Mucosa of stomach (tissue), 1 donor: Measurements from ENCODE around the gene PTPN14.

Experiments used
- H3K27me3 ChIP-seq: one replicate; pipeline ENCODE4 v1.7.0; 2013; ENCODE audit warnings: mild to moderate bottlenecking, low read length; ENCODE audit not compliant: control insufficient read depth, insufficient read depth
- H3K36me3 ChIP-seq: one replicate; pipeline ENCODE4 v1.7.0; 2013; ENCODE audit warnings: low read length; ENCODE audit not compliant: control insufficient read depth, insufficient read depth
- H3K4me1 ChIP-seq: one replicate; pipeline ENCODE4 v1.7.0; 2013; ENCODE audit warnings: mild to moderate bottlenecking, low read length; ENCODE audit not compliant: control insufficient read depth, insufficient read depth
- H3K4me3 ChIP-seq: one replicate; pipeline ENCODE4 v1.7.0; 2013; ENCODE audit warnings: low read length
- H3K9ac ChIP-seq: one replicate; pipeline ENCODE4 v1.7.0; 2013; ENCODE audit warnings: mild to moderate bottlenecking, low read length, moderate library complexity
- H3K9me3 ChIP-seq: one replicate; pipeline ENCODE4 v1.7.0; 2013; ENCODE audit warnings: mild to moderate bottlenecking, low read length, moderate library complexity; ENCODE audit not compliant: control insufficient read depth
- donor health status: Pancreatic carcinoma.

The PTPN14 gene

DNA sequence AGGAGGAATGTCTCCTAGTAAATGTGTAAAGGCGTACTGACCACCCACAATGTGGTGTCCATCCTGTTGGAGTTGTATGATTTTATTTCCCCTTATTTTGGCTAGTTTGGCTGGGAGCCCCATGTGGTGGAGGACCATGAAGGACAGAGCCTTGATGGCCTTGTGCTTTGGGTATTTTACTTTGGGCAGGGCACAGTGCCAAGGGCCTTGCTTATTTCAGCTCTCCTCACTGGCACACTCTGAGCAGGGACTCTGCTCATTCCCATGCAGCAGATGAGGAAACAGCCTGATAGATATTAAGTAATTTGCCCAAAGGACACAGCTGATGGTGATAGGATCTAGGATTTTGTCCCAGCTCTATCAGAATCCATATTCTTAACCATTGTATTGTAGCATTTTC lies 220.2 kb downstream of the PTPN14 start:
- no peaks in the 10 kb centered on the region for H3K27me3 ChIP-seq
- no peaks in the 10 kb centered on the region for H3K36me3 ChIP-seq
- no peaks in the 10 kb centered on the region for H3K9me3 ChIP-seq
- H3K4me1 ChIP-seq: peaks cover 17% of the 10 kb centered on the region
- H3K9ac ChIP-seq: no peak overlapping the region
- no peak overlapping the region for H3K4me3 ChIP-seq

DNA sequence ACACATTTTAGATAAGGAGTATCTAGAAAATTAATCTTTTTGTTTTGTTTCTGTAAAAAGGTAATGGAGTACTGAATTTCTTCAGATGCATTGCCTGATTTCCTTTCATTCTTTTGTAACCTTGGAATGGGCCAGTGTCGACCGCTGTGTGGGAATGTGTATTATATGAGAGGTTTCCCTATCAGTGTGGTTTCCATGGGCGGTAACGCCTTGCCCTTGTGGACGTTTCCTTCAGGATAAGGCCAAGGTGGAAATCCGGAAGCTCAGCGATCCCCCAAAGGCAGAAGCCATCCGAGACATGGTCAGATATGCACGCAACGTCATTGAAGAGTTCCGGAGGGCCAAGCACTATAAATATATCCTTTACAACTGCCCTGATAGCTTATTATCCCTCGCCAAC lies 220.7 kb downstream of the PTPN14 start:
- H3K9ac ChIP-seq: no peak overlapping the region
- H3K27me3 ChIP-seq: no peaks in the 10 kb centered on the region
- H3K4me1 ChIP-seq: peaks cover 17% of the 10 kb centered on the region
- H3K9me3 ChIP-seq: no peaks in the 10 kb centered on the region
- H3K4me3 ChIP-seq: no peak overlapping the region
- H3K36me3 ChIP-seq: no peaks in the 10 kb centered on the region

DNA sequence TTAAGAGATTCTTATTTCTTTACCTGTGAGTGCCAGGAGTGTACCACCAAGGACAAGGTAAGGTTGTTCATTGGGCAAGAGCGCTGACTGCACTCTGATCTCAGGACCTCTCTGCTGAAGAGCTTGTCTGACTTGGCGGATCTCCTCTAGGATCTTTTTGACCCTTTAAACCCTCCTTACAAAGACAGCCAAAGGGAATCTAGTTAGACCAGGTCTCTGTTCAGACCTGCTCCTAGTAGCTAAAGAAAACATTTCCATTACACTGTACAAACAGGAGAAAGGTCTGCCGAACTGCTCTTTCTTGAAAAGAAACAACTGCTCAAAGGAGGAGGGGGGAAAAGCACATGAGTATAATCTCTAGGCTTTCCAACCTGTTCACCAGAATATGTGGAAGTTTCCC lies 221.2 kb downstream of the PTPN14 start:
- no peaks in the 10 kb centered on the region for H3K36me3 ChIP-seq
- H3K9ac ChIP-seq: no peak overlapping the region
- H3K4me3 ChIP-seq: no peak overlapping the region
- H3K27me3 ChIP-seq: no peaks in the 10 kb centered on the region
- H3K9me3 ChIP-seq: no peaks in the 10 kb centered on the region
- peaks cover 17% of the 10 kb centered on the region for H3K4me1 ChIP-seq

DNA sequence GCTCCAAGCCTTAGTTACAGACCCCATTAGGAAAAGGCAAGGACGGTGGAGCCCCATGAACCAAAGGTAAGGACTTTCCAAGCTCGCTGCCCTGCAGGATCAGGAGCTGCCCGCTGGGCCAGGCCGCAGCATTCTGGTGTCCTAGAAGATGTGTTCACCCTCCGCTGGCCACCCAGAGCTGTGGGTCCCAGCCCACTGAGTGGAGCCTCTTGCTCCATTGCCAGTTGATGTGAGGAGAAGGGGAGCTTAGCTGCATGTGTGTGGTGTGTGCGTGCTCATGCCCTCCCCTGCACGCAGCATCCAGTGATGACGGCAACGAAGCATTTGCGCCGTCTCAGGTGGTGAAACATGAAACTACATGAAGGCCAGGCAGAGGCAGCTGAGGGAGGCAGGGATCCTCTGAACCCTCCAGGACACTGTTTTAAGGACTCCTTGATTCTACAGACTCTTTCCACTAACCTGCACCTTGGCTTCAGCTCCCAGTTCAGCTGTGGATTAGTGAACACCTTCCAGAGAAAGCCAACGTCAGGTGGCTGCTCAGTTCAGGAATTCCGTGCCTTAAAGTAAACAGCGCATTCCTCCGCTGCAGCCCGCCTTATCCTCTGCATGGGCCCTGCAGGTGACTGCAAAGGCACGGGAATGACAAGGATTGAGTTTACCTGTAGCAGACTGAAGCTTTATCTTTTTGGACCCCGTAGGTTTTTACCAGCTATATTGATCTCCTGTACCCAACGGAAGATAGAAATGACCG lies 221.8 kb downstream of the PTPN14 start:
- Histone ChIP-seq H3K9ac (no peak overlapping the region), H3K4me3 (no peak overlapping the region), H3K4me1 (peaks cover 17% of the 10 kb centered on the region), H3K9me3 (no peaks in the 10 kb centered on the region), H3K36me3 (no peaks in the 10 kb centered on the region), H3K27me3 (no peaks in the 10 kb centered on the region)

DNA sequence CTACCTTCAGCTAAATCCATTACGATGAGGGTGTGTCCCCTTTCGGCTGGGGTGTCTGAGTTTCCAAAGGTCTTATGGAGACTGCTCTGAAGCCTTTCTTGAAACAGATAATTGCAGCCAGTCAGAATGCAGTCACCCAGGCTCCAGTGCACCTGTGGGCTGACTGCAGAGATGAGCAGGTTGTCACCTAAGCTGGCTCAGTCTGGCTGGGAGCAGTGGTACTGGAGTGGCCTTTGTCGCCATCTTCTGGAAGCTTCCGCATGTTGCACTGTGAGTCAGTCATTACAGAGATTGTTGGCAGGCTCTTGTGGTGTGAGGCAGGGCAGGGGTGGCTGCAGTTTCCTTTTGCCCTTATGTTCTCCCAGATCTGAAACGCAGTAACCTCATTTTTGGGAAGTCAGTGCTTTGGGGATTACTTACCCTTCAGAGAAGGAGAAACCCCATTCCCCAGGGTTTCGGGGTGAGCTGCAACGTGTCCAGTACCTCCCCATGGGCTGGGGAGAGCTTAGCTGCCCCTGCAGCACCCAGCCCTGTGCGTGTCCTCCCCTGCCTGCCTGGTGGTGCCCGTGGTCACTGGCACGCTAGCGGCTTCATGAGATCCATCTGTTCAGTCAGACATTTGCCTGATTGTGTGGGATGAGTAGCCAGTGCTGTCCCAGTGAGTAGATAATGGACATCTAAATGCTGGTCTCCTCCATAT lies 222.5 kb downstream of the PTPN14 start:
- H3K4me3 ChIP-seq: no peak overlapping the region
- H3K36me3 ChIP-seq: no peaks in the 10 kb centered on the region
- peaks cover 17% of the 10 kb centered on the region for H3K4me1 ChIP-seq
- no peaks in the 10 kb centered on the region for H3K27me3 ChIP-seq
- no peaks in the 10 kb centered on the region for H3K9me3 ChIP-seq
- no peak overlapping the region for H3K9ac ChIP-seq

DNA sequence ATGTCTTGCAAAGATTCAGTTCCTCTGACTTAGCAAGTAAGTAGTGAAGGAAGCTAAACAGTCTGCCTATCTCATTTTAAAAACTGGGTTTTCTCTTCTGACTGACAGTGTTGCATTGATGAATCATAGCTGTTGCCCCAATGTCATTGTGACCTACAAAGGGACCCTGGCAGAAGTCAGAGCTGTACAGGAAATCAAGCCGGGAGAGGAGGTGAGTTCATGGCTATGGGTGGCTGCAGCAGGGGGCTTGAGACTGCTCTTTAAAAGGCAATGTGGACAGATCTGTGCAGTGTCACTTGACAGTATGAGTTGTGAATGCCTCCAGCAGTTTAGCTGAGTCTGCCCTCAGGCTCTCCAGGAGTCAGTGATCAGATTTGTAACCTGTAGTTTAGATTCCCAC lies 223.9 kb downstream of the PTPN14 start:
- no peak overlapping the region for H3K9ac ChIP-seq
- H3K9me3 ChIP-seq: no peaks in the 10 kb centered on the region
- no peaks in the 10 kb centered on the region for H3K27me3 ChIP-seq
- H3K4me1 ChIP-seq: peaks cover 11% of the 10 kb centered on the region
- no peak overlapping the region for H3K4me3 ChIP-seq
- H3K36me3 ChIP-seq: no peaks in the 10 kb centered on the region

DNA sequence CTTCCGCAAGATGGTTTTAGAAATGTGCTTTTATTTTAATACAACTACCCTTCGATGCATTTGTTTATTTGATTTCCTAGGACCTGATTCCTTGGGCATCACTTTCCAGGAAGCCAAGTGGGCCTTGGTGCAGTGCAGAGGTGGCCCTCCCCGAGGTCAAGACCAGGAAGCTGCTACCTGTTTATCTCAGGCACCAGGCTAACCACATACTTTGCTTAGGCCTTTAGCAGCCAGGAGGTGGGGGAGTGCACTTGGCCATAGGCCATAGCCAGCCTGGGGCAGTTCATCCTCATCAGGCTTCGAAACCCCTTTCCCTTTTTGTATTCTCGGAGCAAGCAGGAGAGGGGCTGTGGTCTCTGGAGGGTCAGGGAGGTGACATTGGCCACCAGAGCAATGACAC lies 225.0 kb downstream of the PTPN14 start:
- Histone ChIP-seq H3K27me3 (no peaks in the 10 kb centered on the region), H3K4me1 (peaks cover 11% of the 10 kb centered on the region), H3K4me3 (no peak overlapping the region), H3K9ac (no peak overlapping the region), H3K9me3 (no peaks in the 10 kb centered on the region), H3K36me3 (no peaks in the 10 kb centered on the region)

DNA sequence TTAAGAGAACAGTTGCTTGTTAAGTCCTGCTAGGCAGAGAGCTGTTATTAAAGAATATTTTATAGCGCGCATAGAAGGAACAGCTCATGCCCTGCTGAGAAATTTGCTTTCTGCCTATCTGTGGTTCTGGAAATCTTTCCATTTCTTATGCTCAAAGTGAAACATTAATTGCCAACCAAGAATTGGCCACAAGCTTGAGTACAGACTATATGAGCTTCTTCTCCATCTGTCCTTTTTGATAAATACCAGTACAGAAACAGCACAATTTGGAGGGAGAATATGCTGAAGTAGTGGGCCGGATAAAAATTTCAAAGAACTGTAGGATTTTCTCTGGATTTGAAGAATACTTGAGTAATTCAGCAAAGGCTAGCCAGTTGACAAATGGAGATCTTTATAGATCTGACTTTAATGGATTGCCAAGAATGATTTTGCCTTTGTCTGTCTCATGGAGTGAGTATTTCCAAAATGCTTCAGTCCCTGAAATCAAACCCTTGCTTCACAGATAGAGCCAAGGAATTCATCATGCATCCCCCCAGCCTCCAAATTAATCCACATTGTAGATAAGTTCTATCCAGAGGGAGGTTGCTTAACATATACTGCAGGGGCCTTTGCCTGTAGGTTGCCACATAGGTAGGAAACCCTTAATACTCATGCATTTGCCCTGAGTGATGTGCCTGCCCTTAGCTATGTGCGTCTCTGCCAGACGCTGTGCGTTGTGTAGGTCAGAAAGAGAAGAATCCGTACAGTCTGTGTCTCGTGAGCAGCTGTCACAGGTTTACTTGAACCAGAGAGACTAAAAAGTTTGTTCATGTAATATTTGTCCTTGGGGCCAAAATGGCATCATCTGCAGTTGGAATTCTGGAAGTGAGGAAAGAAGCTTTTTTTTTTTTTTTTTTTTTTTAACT lies 226.3 kb downstream of the PTPN14 start:
- H3K27me3 ChIP-seq: no peaks in the 10 kb centered on the region
- no peaks in the 10 kb centered on the region for H3K36me3 ChIP-seq
- H3K4me1 ChIP-seq: peaks cover 4% of the 10 kb centered on the region
- H3K9me3 ChIP-seq: no peaks in the 10 kb centered on the region
- no peak overlapping the region for H3K9ac ChIP-seq
- H3K4me3 ChIP-seq: no peak overlapping the region

DNA sequence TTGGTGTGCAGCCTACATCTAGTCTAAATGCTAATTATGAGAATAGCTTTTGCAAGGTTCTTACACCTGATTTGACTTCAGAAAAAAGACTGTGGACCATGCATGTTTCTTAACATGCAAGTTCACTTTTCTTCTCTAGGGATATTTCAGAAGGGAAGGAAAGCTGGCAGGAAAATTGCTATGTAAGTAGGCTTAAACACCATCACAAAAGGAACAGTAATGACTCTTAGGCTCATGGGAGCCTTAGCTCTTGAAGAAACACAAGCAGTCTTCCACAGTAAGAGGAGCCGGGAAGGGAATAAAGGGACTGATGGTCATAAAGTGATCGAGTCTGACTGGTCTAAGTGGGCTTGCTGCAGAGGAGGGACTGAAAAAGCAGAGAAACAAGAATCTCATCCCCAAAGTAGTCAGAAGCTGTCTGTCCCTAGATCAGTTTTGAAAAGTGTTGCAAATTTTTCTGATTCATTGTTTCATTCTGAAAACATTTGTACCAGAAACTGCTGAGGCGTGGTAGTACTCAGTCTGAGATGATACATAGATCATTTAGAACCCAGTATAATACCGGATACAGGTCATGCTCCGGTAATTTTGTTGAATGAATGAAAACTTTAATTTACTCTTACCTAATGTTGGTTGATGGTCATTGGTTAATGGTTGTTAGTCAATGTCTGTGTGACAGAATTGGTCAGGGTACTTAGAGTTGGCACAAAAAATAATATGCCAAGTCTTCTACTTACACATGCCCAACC lies 229.5 kb downstream of the PTPN14 start:
- H3K27me3 ChIP-seq: no peaks in the 10 kb centered on the region
- H3K9me3 ChIP-seq: no peaks in the 10 kb centered on the region
- no peaks in the 10 kb centered on the region for H3K36me3 ChIP-seq
- no peaks in the 10 kb centered on the region for H3K4me1 ChIP-seq
- no peak overlapping the region for H3K9ac ChIP-seq
- no peak overlapping the region for H3K4me3 ChIP-seq

DNA sequence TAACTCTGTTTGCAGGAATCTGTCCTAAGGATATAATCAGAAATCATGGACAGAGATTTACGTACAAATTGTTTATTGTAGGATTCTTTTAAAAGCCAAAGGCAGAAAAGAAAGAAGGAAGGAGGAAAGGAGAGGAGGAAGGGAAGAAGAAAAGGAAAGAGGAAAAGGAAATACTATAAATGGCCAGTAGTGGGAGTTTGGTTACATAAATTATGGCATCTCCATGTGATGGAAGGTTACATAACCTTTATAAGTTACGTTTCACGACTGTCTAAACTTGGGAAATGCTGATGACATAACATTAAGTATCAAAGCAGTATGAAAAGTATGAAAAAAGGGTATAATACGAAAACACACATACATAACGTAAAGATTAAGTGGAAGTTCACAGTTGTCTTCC lies 231.5 kb downstream of the PTPN14 start:
- Histone ChIP-seq H3K36me3 (no peaks in the 10 kb centered on the region), H3K9ac (no peak overlapping the region), H3K4me1 (no peaks in the 10 kb centered on the region), H3K9me3 (no peaks in the 10 kb centered on the region), H3K4me3 (no peak overlapping the region), H3K27me3 (no peaks in the 10 kb centered on the region)

DNA sequence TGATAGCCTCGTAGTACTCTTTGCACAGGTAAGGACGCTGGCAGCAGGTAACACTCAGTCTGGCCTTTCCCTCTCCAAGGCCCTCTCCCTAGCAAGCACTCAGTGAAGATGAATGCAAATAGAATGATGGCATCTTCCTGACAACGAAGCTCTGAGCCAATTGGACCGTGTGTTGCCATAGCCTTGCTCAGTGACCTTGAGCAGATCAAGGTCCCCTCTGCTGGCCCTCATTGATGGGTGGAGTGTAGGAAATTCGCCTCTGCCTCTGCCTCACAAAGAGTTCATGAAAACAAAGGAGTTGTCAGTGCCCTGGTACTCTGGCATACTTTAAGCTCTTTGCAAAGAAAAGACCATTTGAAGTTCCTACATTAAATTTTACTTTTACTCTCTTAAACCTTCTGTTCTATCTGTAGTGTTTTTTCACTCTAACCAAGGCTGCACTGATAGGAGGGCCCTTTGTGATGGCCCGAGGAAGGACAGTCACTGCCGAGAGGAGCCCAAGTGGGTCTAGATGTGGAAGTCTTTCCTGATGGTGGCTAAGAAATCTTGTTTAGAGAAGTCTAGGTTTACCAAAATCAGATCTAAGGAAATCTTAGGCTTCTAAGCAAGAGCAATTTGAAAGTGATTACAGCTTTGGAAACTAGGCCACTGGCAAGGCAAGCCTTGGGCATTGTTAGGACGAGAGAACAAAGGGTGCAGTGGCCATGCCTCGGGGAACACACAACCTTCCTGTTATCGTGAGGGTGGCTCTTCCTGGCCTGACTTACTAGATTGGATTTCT lies 232.3 kb downstream of the PTPN14 start:
- Histone ChIP-seq H3K4me1 (no peaks in the 10 kb centered on the region), H3K27me3 (no peaks in the 10 kb centered on the region), H3K36me3 (no peaks in the 10 kb centered on the region), H3K9me3 (no peaks in the 10 kb centered on the region), H3K9ac (no peak overlapping the region), H3K4me3 (no peak overlapping the region)
